ENCODE measurements around the gene SLC25A13. TPM values are rescaled to one million over a fixed set of nuclear protein-coding genes. Genes with fewer than 3 reads are reported as not detected.

SLC25A13 gene
- total RNA-seq, 2 experiments from 2014 or later, result 7.3 to 9.0 TPM

GRCh38 chr7:96241855-96242254 lies 80.0 kb downstream of the SLC25A13 start:
- no peaks in the 10 kb centered on the region for H3K27me3 Mint-ChIP-seq
- POLR2A ChIA-PET, result no interaction called here
- H3K4me1 Mint-ChIP-seq (ENCODE audit: low read depth), result peaks cover 13% of the 10 kb centered on the region
- H3K9me3 Mint-ChIP-seq, result no peaks in the 10 kb centered on the region
- intact Hi-C loops (cut with micrococcal nuclease), result no loop called here
- H3K27ac Mint-ChIP-seq, result no peak overlapping the region
- no peak for DNase-seq
- CTCF ChIA-PET, result no interaction called here
- peaks cover 3% of the 10 kb centered on the region for H3K36me3 Mint-ChIP-seq (ENCODE audit: low read depth)
- ATAC-seq, result no peak
- no peak for TF ChIP-seq CTCF (IDR thresholded peaks at IDR 0.05)
- H3K4me3 Mint-ChIP-seq, result no peak overlapping the region

GRCh38 chr7:96238976-96239766 lies 82.7 kb downstream of the SLC25A13 start:
- no peak for TF ChIP-seq CTCF (IDR thresholded peaks at IDR 0.05)
- POLR2A ChIA-PET, result no interaction called here
- no peaks in the 10 kb centered on the region for H3K27me3 Mint-ChIP-seq
- no peak overlapping the region for H3K4me3 Mint-ChIP-seq
- ATAC-seq (no peak), DNase-seq (no peak)
- H3K4me1 Mint-ChIP-seq (ENCODE audit: low read depth), result peaks cover 22% of the 10 kb centered on the region
- no peaks in the 10 kb centered on the region for H3K9me3 Mint-ChIP-seq
- CTCF ChIA-PET, result no interaction called here
- peaks cover 5% of the 10 kb centered on the region for H3K36me3 Mint-ChIP-seq (ENCODE audit: low read depth)
- H3K27ac Mint-ChIP-seq, result no peak overlapping the region
- intact Hi-C loops (cut with micrococcal nuclease), result no loop called here

- no peaks in the 10 kb centered on the region for H3K9me3 Mint-ChIP-seq
- ATAC-seq, result no peak
- no peak overlapping the region for H3K4me3 Mint-ChIP-seq
- TF ChIP-seq CTCF (IDR thresholded peaks at IDR 0.05), result no peak
- ChIA-PET CTCF (no interaction called here), POLR2A (no interaction called here)
- DNase-seq, result no peak
- no peak overlapping the region for H3K27ac Mint-ChIP-seq
- H3K27me3 Mint-ChIP-seq, result no peaks in the 10 kb centered on the region
- intact Hi-C loops (cut with micrococcal nuclease), result no loop called here
- H3K36me3 Mint-ChIP-seq (ENCODE audit: low read depth), result peaks cover 8% of the 10 kb centered on the region
- H3K4me1 Mint-ChIP-seq (ENCODE audit: low read depth), result peaks cover 22% of the 10 kb centered on the region
Measured at GRCh38 chr7:96238474-96238873, 83.4 kb downstream of the SLC25A13 start.

GRCh38 chr7:96237040-96237439 lies 84.9 kb downstream of the SLC25A13 start:
- TF ChIP-seq CTCF (IDR thresholded peaks at IDR 0.05), result no peak
- Mint-ChIP-seq H3K36me3 (ENCODE audit: low read depth) (peaks cover 10% of the 10 kb centered on the region), H3K9me3 (no peaks in the 10 kb centered on the region), H3K27me3 (no peaks in the 10 kb centered on the region), H3K27ac (no peak overlapping the region), H3K4me3 (no peak overlapping the region), H3K4me1 (ENCODE audit: low read depth) (peaks cover 15% of the 10 kb centered on the region)
- CTCF ChIA-PET, result interaction anchor here (0.8 kb wide), 1 partner anchor 18 kb away, joined by 3 read pairs; no protein-coding TSS in a partner anchor
- ATAC-seq (no peak), DNase-seq (no peak)
- POLR2A ChIA-PET, result no interaction called here
- intact Hi-C loops (cut with micrococcal nuclease), result no loop called here

GRCh38 chr7:96236198-96237039 lies 85.5 kb downstream of the SLC25A13 start:
- ATAC-seq (no peak), DNase-seq (no peak)
- Mint-ChIP-seq H3K36me3 (ENCODE audit: low read depth) (peaks cover 11% of the 10 kb centered on the region), H3K27ac (no peak overlapping the region), H3K4me1 (ENCODE audit: low read depth) (peaks cover 15% of the 10 kb centered on the region), H3K9me3 (no peaks in the 10 kb centered on the region), H3K27me3 (no peaks in the 10 kb centered on the region), H3K4me3 (no peak overlapping the region)
- no peak for TF ChIP-seq CTCF (IDR thresholded peaks at IDR 0.05)
- ChIA-PET POLR2A (no interaction called here), CTCF (interaction anchor here (0.8 to 1.5 kb wide), 2 partner anchors 10 to 18 kb away, joined by 3 to 4 read pairs; no protein-coding TSS in a partner anchor)
- intact Hi-C loops (cut with micrococcal nuclease), result no loop called here

All from activated CD8-positive, alpha-beta T cell treated with anti-CD3 and anti-CD28 coated beads for 36 hours (primary cell).